HEK293 (cell line): ENCODE results near the gene MYLK4.

Source experiments
- CTCF ChIP-seq: fragments of 450-650 bp; formaldehyde crosslinking; IDR thresholded peaks from 2 replicates; pipeline ENCODE4 v1.5.1; 2016; ENCODE audit warnings: missing biosample characterization, missing genetic modification characterization
- KLF1 ChIP-seq: fragments of 450-650 bp; formaldehyde crosslinking; IDR thresholded peaks from 2 replicates; pipeline ENCODE4 v1.5.1; 2016; ENCODE audit warnings: missing biosample characterization, missing genetic modification characterization
- REST ChIP-seq: fragments of 450-650 bp; formaldehyde crosslinking; IDR thresholded peaks from 2 replicates; pipeline ENCODE4 v1.5.1; 2016; ENCODE audit warnings: missing biosample characterization, missing genetic modification characterization
- ZBTB26 ChIP-seq: fragments of 450-650 bp; formaldehyde crosslinking; optimal IDR thresholded peaks from 2 replicates; pipeline ENCODE3; 2016; ENCODE audit warnings: missing biosample characterization, mild to moderate bottlenecking, missing genetic modification characterization
- ZNF133 ChIP-seq: fragments of 450-650 bp; formaldehyde crosslinking; IDR thresholded peaks from 2 replicates; pipeline ENCODE4 v1.5.1; 2016; ENCODE audit warnings: missing biosample characterization, missing genetic modification characterization
- ZNF146 ChIP-seq: fragments of 450-650 bp; formaldehyde crosslinking; IDR thresholded peaks from 2 replicates; pipeline ENCODE4 v1.5.1; 2016; ENCODE audit warnings: missing biosample characterization, missing genetic modification characterization
- ZNF18 ChIP-seq: fragments of 450-650 bp; formaldehyde crosslinking; IDR thresholded peaks from 2 replicates; pipeline ENCODE4 v1.5.1; 2016; ENCODE audit warnings: missing biosample characterization, missing genetic modification characterization
- ZNF449 ChIP-seq: fragments of 450-650 bp; formaldehyde crosslinking; IDR thresholded peaks from 2 replicates; pipeline ENCODE4 v1.5.1; 2017; ENCODE audit warnings: missing biosample characterization, mild to moderate bottlenecking, missing genetic modification characterization, moderate library complexity
- ZNF488 ChIP-seq: fragments of 450-650 bp; formaldehyde crosslinking; IDR thresholded peaks from 2 replicates; pipeline ENCODE4 v1.5.1; 2016; ENCODE audit warnings: missing biosample characterization, missing genetic modification characterization
- ZNF549 ChIP-seq: fragments of 450-650 bp; IDR thresholded peaks from 2 replicates; pipeline ENCODE4 v1.5.1; 2018; ENCODE audit warnings: missing biosample characterization, missing genetic modification characterization, mild to moderate bottlenecking, inconsistent platforms, moderate library complexity
- ZNF639 ChIP-seq: fragments of 450-650 bp; formaldehyde crosslinking; IDR thresholded peaks from 2 replicates; pipeline ENCODE4 v1.5.1; 2016; ENCODE audit warnings: missing biosample characterization, missing genetic modification characterization

GRCh38 chr6:2797564-2798031 lies 46.9 kb upstream of the MYLK4 start:
- TF ChIP-seq CTCF (tag by site-specific recombination) (no peak), ZNF639 (no peak), ZNF549 (no peak), ZNF133 (tag by site-specific recombination) (no peak), REST (no peak), ZNF18 (tag by site-specific recombination) (no peak), KLF1 (tag by site-specific recombination) (no peak), ZNF449 (tag by site-specific recombination) (no peak), ZNF488 (tag by site-specific recombination) (no peak), ZNF146 (no peak), ZBTB26 (no peak)
